Measurements from ENCODE around the gene PCP4L1.
"Not testable (repeated sequence)": the region's sequence is repeated elsewhere in the genome, so short reads cannot be mapped to it uniquely, and the experiment has no call there.

The PCP4L1 gene

GRCh38 chr1:161229896-161230295, 28.6 kb upstream of the PCP4L1 start:
- DNase-seq: no peak

GRCh38 chr1:161230762-161231161, 27.8 kb upstream of the PCP4L1 start:
- no peak for DNase-seq

DNA sequence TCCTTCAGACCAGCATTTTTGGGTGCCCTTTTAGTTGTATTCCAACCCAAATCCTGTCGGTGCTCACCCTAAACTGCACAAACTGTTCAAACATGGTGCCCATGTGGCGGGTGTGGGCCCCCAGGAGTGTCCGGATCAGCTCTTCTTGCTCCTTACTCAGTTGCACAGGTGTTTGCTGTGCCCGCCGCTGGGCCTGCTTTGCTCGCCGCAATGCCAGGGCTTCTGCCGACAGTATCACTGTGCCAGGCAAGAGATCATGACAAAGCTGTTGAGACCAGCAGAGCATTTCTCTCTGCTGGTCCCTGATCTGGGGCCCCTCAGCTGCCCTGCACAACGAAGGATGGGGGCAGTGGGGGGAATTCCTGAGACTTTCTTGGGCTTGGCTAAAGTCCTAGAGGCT, 25.4 kb upstream of the PCP4L1 start:
- no peak for DNase-seq

DNA sequence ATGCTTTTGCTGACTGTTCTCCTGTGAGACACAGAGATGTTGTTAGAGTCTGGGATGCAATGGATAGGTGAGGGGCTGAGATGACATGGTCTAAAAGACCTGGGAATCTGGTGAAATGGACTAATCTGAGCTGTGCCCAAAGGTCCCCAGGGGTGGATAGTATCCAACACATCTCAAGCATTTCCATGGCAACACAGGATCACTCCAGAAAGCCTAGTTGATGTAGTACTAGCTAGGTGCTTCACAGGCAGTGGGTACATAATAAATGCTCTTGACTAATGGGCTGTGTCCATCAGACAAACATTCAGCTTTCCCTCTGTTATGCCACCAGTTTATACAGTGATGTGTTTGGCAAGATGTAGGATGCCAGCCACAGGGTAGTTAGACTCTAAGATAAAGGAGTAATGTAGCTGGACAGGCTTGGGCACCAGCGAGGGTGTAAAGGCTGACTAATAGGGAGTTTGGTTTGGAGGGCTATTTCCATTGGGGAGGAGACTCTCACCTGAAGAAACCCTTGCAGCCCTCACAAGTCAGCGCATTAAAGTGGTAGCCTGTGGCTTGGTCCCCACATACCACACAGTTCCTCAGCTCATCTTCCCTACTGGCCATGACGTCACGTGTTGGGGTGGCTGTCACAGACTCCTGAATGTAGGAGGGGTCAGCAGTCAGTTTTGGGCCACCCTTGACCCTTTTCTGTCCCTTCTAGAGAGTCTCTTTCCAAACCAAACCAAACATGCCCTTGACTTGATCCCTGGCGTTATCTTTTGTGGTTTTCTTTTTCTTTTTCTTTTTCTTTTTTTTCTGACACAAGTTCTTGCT, 22.4 kb upstream of the PCP4L1 start:
- DNase-seq: no peak

GRCh38 chr1:161238039-161238473, 20.5 kb upstream of the PCP4L1 start, which contains the start of gene NR1I3:
Gene NR1I3, minus strand, starts transcription at chr1:161238203. Its CDS starts 1,638 bp downstream, at chr1:161236565.
- no peak for DNase-seq

- DNase-seq: no peak
These were observed 16.9 kb upstream of the PCP4L1 start for GRCh38 chr1:161241682-161242081.

DNA sequence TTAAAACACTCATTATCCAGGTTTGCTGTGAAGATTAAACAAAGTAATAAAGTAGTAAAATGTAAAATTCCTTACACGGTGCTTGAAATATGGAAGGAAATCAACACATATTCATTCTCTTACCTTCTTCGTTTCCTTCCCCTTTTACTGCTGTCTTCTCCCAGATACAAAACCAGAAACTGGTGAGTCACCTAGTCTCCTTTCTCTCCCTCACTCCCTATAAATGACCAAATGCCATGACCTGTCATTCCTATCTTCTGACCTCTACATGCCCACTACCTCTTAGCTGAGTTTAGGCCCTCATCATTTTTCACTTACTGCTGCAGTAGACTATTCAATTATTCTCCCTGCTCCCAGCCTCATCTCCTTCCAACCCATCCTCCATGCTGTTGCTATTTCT, 16.2 kb upstream of the PCP4L1 start:
- no peak for DNase-seq

DNA sequence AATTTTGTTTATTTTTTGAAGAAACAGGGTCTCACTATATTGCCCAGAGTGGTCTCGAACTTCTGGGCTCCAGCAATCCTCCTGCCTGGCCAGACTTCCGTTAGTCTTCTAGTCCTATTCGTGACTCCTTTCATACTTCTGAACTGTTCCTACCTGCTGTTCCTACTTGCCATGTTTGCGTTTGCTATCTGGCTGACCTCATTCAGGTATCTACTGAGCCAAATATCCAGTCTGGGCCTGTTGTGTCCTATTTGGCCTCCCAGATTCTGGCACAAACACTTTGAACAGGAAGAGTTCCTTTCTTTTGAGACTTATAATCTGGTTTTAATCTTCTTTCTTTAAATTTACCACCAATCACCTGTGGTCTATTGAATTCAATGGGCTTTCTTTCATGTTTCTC, 13.7 kb upstream of the PCP4L1 start:
- DNase-seq: no peak

- DNase-seq: not testable (repeated sequence)
These were observed 8.4 kb upstream of the PCP4L1 start for GRCh38 chr1:161250100-161250499.

GRCh38 chr1:161250829-161251228, 7.7 kb upstream of the PCP4L1 start:
- no peak for DNase-seq

DNA sequence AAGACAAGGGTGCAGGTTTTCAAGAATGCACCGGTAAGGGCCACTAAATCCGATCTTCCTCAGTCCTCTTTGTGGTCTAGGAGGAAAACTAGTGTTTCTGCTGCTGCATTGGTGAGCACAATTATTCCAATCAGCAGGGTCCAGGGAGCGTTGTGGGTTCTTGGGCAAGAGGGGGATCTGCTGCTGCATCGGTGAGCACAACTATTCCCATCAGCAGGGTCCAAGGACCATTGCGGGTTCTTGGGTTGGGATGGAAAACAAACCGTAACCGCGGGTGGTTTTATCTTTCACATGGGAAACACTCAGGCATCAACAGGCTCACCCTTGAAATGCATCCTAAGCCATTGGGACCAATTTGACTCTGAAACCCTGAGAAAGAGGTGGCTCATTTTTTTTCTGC, 7.0 kb upstream of the PCP4L1 start:
- DNase-seq: no peak

- DNase-seq: not testable (repeated sequence)
These were observed 3.2 kb upstream of the PCP4L1 start for GRCh38 chr1:161255302-161255701.

- not testable (repeated sequence) for DNase-seq
These were observed 2.5 kb upstream of the PCP4L1 start for GRCh38 chr1:161255955-161256520.

- DNase-seq: not testable (repeated sequence)
These were observed 1.4 kb upstream of the PCP4L1 start for GRCh38 chr1:161257109-161257508.

DNA sequence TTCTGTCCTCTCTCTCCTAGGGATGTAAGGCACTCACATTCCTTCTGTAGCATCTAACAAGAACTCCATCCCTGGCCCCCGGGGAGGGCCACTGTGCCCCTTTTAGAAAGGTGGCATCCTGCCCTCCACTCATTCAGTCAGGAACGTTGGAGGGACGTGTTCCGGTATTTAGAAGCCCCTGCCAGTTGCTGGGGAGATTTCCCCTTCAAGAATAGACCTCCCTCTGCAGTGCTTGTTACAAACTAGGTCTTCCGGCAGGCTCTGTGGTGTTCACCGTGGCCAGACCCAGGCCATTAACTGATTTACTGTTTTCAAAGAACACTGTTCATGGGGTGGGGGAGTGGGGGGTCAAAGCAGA, 779 bp downstream of the PCP4L1 start:
- DNase-seq: no peak

- DNase-seq: no peak
These were observed 1.2 kb downstream of the PCP4L1 start for GRCh38 chr1:161259765-161260164.

- DNase-seq: no peak
These were observed 2.1 kb downstream of the PCP4L1 start for GRCh38 chr1:161260376-161261260.

DNA sequence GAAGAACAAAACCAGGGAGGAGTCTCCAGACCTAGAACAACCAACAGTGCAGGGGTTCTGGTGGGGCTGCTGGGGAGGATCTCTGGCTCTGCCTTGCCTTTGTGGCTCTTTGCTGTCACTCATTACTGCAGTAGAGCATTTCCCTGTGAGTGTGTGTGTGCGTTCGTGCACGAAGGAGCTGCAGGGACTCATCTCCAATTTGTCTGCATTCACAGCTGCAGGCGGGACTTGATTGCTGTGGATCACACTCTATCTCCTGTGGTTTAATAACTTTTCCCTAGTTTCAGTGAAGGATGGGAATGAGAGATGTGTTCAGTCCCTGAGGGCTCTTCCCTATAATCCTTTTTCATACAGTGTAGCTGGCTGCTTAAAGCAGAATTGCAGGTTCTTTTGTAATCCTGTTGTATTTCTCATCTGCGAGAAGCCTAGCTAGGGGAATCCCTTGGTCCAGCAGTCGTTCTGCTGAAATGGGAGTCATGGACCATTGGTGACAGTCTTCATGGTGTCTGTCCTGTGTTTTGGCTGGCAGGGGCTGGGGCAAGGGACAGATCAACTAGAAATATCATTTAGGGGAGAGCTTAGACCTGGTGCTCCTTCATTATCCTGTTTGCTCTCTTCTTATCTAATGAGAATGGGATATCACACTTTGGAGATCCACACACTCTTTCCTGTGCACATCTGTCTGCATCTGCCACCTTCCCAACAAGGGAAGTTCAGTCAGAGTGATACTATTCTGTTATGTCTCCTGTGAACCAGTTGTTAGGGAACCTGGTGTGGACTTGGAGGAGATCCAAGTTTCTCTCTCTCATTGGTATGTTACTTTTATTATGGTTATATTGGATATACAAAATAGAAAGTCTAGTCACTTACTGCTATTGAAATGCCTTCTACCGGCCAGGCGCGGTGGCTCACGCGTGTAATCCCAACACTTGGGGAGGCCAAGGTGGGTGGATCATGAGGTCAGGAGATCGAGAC, 3.0 kb downstream of the PCP4L1 start:
- DNase-seq: no peak

DNA sequence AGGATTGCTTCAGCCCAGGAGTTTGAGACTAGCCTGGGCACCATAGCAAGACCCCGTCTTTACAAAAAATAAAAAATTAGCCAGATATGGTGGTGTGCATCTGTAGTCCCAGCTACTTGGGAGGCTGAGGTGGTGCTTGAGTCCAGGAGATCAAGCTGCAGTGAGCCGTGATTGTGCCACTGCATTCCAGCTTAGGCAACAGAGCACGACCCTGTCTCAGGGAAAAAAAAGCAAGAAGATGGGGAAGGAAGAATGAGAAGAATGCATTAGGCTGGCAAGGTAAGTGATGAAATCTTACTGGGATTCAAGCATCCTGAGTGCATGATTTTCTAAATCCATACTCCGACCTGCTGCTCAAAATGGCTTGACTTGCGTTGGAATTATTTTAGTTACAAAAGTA, 6.8 kb downstream of the PCP4L1 start:
- DNase-seq: no peak

DNA sequence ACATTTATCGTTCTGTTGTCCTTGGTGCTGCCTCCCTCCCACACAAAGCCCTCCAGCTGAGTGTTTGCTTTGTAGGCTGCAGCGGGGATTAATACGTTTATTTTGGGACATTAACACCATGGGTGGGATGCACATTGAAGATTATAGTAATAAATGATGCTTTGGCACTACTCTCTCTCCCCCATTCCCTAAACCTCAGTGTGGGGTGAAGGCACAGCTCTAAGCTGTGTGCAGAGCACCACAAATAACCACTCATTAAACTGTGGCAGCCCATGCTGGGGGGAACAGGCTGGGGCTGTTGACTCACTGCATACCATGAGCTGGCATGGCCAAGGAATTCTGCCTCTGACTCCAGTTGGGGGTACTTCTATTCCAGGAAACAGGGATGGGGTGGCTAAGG, 7.7 kb downstream of the PCP4L1 start:
- DNase-seq: no peak

- DNase-seq: no peak
These were observed 8.3 kb downstream of the PCP4L1 start for GRCh38 chr1:161266836-161267235.

DNA sequence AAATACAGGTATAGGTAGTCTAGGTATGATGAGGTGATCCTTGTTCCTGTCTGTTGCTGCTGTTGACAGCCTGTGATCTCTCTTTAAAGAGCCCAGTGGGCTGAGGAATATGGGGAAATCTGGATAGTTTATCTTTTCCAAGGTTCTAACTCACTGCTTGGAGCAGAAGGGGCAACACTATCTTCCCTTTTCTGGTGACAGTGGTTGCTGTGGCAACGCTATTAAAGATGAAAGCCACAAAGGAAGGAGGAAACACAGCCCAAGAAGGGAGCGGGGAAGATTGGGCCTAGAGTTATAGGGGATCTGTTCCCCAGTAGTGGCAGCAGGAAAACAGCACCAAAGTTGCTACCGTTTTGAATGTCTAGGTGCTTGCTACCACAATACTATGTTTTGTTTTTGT, 8.8 kb downstream of the PCP4L1 start:
- no peak for DNase-seq
